ENCODE results near the gene CENPF. TPM values are rescaled to one million over a fixed set of nuclear protein-coding genes. Genes with fewer than 3 reads are reported as not detected.

CENPF gene
- total and polyA plus RNA-seq, 7 experiments from 2014 or later: 0.83 to 79.9 (median 3.1) TPM

GRCh38 chr1:214583824-214584554 is 19.0 kb upstream of the CENPF start:
- H3K4me1 ChIP-seq (ENCODE audit: control insufficient read depth in 2 of 2, insufficient read depth in 2 of 2, low read length in 2 of 2): no peaks in the 10 kb centered on the region
- H3K36me3 ChIP-seq (ENCODE audit: control insufficient read depth in 2 of 3, insufficient read depth in 3 of 3, low read length in 3 of 3): no peaks in the 10 kb centered on the region
- no peaks in the 10 kb centered on the region for H3K9me3 ChIP-seq (ENCODE audit: control insufficient read depth in 2 of 3, low read length in 3 of 3)
- H3K27ac ChIP-seq (ENCODE audit: low read depth, low read length): no peak overlapping the region
- CTCF ChIA-PET: interaction anchor here (0.6 to 1.7 kb wide), 8 partner anchors 12 to 937 kb away, joined by 3 to 7 read pairs (median 3); no protein-coding TSS in a partner anchor
- POLR2A ChIA-PET: no interaction called here
- peaks cover 0 to 12% (median 0%) of the 10 kb centered on the region in 5 donors for H3K27me3 Mint-ChIP-seq
- ATAC-seq (no peak), DNase-seq (no peak)
- H3K4me3 Mint-ChIP-seq: no peak overlapping the region
- H3K4me3 ChIP-seq (ENCODE audit: low read length): no peak overlapping the region
- H3K9me3 Mint-ChIP-seq: no peaks in the 10 kb centered on the region
- H3K27ac Mint-ChIP-seq: no peak overlapping the region
- intact Hi-C loops (cut with micrococcal nuclease): loop anchor here in 1 of 2 donors (2.0 kb wide), 1 partner anchor 323 kb away; no protein-coding TSS in a partner anchor
- H3K27me3 ChIP-seq (ENCODE audit: control insufficient read depth in 2 of 2, insufficient read depth in 2 of 2, low read length in 2 of 2): no peaks in the 10 kb centered on the region
- H3K36me3 Mint-ChIP-seq: no peaks in the 10 kb centered on the region
- peaks cover 0 to 4% (median 0%) of the 10 kb centered on the region in 7 donors for H3K4me1 Mint-ChIP-seq

- no peaks in the 10 kb centered on the region for H3K9me3 ChIP-seq (ENCODE audit: control insufficient read depth in 2 of 3, low read length in 3 of 3)
- intact Hi-C loops (cut with micrococcal nuclease): loop anchor here (1.0 to 5.0 kb wide), 6 partner anchors 197 to 373 kb away; no protein-coding TSS in a partner anchor
- Mint-ChIP-seq H3K27ac (no peak overlapping the region), H3K4me1 (peaks cover 0 to 4% (median 0%) of the 10 kb centered on the region in 7 donors), H3K27me3 (peaks cover 0 to 12% (median 4%) of the 10 kb centered on the region in 5 donors), H3K9me3 (no peaks in the 10 kb centered on the region), H3K4me3 (no peak overlapping the region), H3K36me3 (no peaks in the 10 kb centered on the region)
- no peaks in the 10 kb centered on the region for H3K27me3 ChIP-seq (ENCODE audit: control insufficient read depth in 2 of 2, insufficient read depth in 2 of 2, low read length in 2 of 2)
- H3K36me3 ChIP-seq (ENCODE audit: control insufficient read depth in 2 of 3, insufficient read depth in 3 of 3, low read length in 3 of 3): no peaks in the 10 kb centered on the region
- POLR2A ChIA-PET: no interaction called here
- peak; percentile 45 for ATAC-seq
- no peaks in the 10 kb centered on the region for H3K4me1 ChIP-seq (ENCODE audit: control insufficient read depth in 2 of 2, insufficient read depth in 2 of 2, low read length in 2 of 2)
- CTCF ChIA-PET: interaction anchor here (0.8 to 1.7 kb wide), 4 partner anchors 197 to 266 kb away, joined by 3 to 7 read pairs (median 4); no protein-coding TSS in a partner anchor
- DNase-seq: peak in 3 of 9 donors; percentile 9 to 12 (median 10)
- H3K27ac ChIP-seq (ENCODE audit: low read depth, low read length): no peak overlapping the region
- no peak overlapping the region for H3K4me3 ChIP-seq (ENCODE audit: low read length)
Measured at GRCh38 chr1:214584805-214585766, 17.9 kb upstream of the CENPF start.

- Histone ChIP-seq H3K27ac (ENCODE audit: low read depth, low read length) (no peak overlapping the region), H3K27me3 (ENCODE audit: control insufficient read depth in 2 of 2, insufficient read depth in 2 of 2, low read length in 2 of 2) (no peaks in the 10 kb centered on the region), H3K4me1 (ENCODE audit: control insufficient read depth in 2 of 2, insufficient read depth in 2 of 2, low read length in 2 of 2) (no peaks in the 10 kb centered on the region), H3K36me3 (ENCODE audit: control insufficient read depth in 2 of 3, insufficient read depth in 3 of 3, low read length in 3 of 3) (no peaks in the 10 kb centered on the region), H3K4me3 (ENCODE audit: low read length) (no peak overlapping the region), H3K9me3 (ENCODE audit: control insufficient read depth in 2 of 3, low read length in 3 of 3) (no peaks in the 10 kb centered on the region)
- Mint-ChIP-seq H3K9me3 (no peaks in the 10 kb centered on the region), H3K27ac (no peak overlapping the region), H3K4me3 (no peak overlapping the region), H3K27me3 (peaks cover 0 to 16% (median 5%) of the 10 kb centered on the region in 5 donors), H3K36me3 (peaks cover 0 to 3% (median 0%) of the 10 kb centered on the region in 5 donors), H3K4me1 (peaks cover 0 to 4% (median 0%) of the 10 kb centered on the region in 7 donors)
- intact Hi-C loops (cut with micrococcal nuclease): loop anchor here in 1 of 2 donors (5.0 kb wide), 1 partner anchor 374 kb away; no protein-coding TSS in a partner anchor
- ATAC-seq (no peak), DNase-seq (no peak)
- POLR2A ChIA-PET: no interaction called here
- CTCF ChIA-PET: interaction anchor here (0.6 to 0.7 kb wide), 2 partner anchors 113 to 166 kb away, joined by 3 read pairs; no protein-coding TSS in a partner anchor
Measured at GRCh38 chr1:214586621-214587020, 16.4 kb upstream of the CENPF start.

- Mint-ChIP-seq H3K36me3 (peaks cover 0 to 3% (median 0%) of the 10 kb centered on the region in 5 donors), H3K27ac (no peak overlapping the region), H3K27me3 (peaks cover 0 to 16% (median 9%) of the 10 kb centered on the region in 5 donors), H3K4me3 (no peak overlapping the region), H3K4me1 (peaks cover 0 to 4% (median 0%) of the 10 kb centered on the region in 7 donors), H3K9me3 (no peaks in the 10 kb centered on the region)
- no peaks in the 10 kb centered on the region for H3K4me1 ChIP-seq (ENCODE audit: control insufficient read depth in 2 of 2, insufficient read depth in 2 of 2, low read length in 2 of 2)
- H3K27me3 ChIP-seq (ENCODE audit: control insufficient read depth in 2 of 2, insufficient read depth in 2 of 2, low read length in 2 of 2): no peaks in the 10 kb centered on the region
- H3K9me3 ChIP-seq (ENCODE audit: control insufficient read depth in 2 of 3, low read length in 3 of 3): no peaks in the 10 kb centered on the region
- H3K27ac ChIP-seq (ENCODE audit: low read depth, low read length): no peak overlapping the region
- H3K4me3 ChIP-seq (ENCODE audit: low read length): no peak overlapping the region
- CTCF ChIA-PET: interaction anchor here (0.6 to 0.7 kb wide), 2 partner anchors 113 to 165 kb away, joined by 3 read pairs; no protein-coding TSS in a partner anchor
- DNase-seq (no peak), ATAC-seq (no peak)
- intact Hi-C loops (cut with micrococcal nuclease): loop anchor here in 1 of 2 donors (5.0 kb wide), 1 partner anchor 375 kb away; no protein-coding TSS in a partner anchor
- H3K36me3 ChIP-seq (ENCODE audit: control insufficient read depth in 2 of 3, insufficient read depth in 3 of 3, low read length in 3 of 3): no peaks in the 10 kb centered on the region
- POLR2A ChIA-PET: no interaction called here
Measured at GRCh38 chr1:214587165-214587564, 15.8 kb upstream of the CENPF start.

DNA sequence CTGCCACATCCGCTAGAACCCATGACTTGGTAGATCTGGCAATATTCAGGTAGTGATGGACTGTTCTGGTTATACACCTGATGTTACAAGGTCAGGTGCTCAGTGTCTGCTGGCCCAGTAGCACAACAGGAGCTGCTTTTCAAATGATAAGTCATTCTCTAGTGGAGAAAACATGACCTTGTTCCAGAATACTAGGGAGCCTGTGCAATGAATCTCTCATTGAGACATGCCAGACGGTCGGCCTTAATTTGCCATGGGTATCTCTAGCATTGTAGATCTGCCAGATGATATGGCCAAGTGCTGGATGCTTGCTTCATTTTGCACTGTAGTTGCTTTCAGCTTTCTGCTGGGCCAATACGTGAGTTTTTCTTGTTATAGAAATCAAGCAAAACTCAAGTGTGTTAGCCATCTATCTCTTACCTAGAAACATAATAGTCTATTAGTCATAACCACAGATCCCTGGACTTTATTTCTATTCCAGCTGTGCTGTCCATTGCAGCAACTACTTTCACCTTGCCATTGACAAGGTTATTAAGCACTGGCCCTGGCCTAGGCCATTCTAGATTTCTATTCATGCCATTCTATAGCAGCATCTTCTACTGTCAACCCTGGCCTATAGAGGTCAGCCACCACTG is 13.9 kb upstream of the CENPF start:
- POLR2A ChIA-PET: no interaction called here
- intact Hi-C loops (cut with micrococcal nuclease): loop anchor here in 1 of 2 donors (5.0 kb wide), 1 partner anchor 377 kb away; no protein-coding TSS in a partner anchor
- ATAC-seq: no peak

DNA sequence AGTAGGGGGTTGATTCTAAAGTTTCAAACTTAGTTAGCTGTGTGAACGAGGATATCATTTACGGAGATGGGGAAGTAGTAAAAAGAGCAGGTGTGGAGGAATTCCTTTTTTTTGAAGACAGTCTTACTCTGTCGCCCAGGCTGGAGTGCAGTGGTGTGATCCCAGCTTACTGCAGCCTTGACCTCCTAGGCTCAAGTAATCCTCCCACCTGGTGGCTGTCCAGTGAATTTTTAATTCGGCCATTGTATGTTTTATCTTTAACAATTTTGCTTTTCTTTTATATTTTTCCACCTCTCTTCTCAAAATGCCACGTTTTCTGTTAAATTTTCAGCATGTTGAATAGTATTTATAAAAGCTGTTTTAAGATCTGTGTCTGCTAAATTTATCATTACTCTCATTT is 12.3 kb upstream of the CENPF start:
- Mint-ChIP-seq H3K4me3 (no peak overlapping the region), H3K27me3 (peaks cover 0 to 13% (median 10%) of the 10 kb centered on the region in 5 donors), H3K36me3 (peaks cover 0 to 3% (median 0%) of the 10 kb centered on the region in 5 donors), H3K9me3 (no peaks in the 10 kb centered on the region), H3K4me1 (no peaks in the 10 kb centered on the region), H3K27ac (no peak overlapping the region)
- ChIA-PET CTCF (interaction anchor here (1.1 kb wide), 1 partner anchor 245 kb away, joined by 3 read pairs; no protein-coding TSS in a partner anchor), POLR2A (no interaction called here)
- Histone ChIP-seq H3K4me3 (ENCODE audit: low read length) (no peak overlapping the region), H3K9me3 (ENCODE audit: control insufficient read depth in 2 of 3, low read length in 3 of 3) (no peaks in the 10 kb centered on the region), H3K4me1 (ENCODE audit: control insufficient read depth in 2 of 2, insufficient read depth in 2 of 2, low read length in 2 of 2) (no peaks in the 10 kb centered on the region), H3K27me3 (ENCODE audit: control insufficient read depth in 2 of 2, insufficient read depth in 2 of 2, low read length in 2 of 2) (no peaks in the 10 kb centered on the region), H3K36me3 (ENCODE audit: control insufficient read depth in 2 of 3, insufficient read depth in 3 of 3, low read length in 3 of 3) (no peaks in the 10 kb centered on the region), H3K27ac (ENCODE audit: low read depth, low read length) (no peak overlapping the region)
- no peak for ATAC-seq
- intact Hi-C loops (cut with micrococcal nuclease): no loop called here
- DNase-seq: no peak

More for the DNA sequence above, 13.9 kb upstream of the CENPF start:
- H3K27ac Mint-ChIP-seq: no peak overlapping the region
- H3K4me1 Mint-ChIP-seq: peaks cover 0 to 4% (median 0%) of the 10 kb centered on the region in 7 donors
- H3K27ac ChIP-seq (ENCODE audit: low read depth, low read length): no peak overlapping the region
- no peaks in the 10 kb centered on the region for H3K9me3 Mint-ChIP-seq
- H3K4me3 ChIP-seq (ENCODE audit: low read length): no peak overlapping the region
- DNase-seq: no peak
- peaks cover 0 to 12% (median 9%) of the 10 kb centered on the region in 5 donors for H3K27me3 Mint-ChIP-seq
- H3K4me1 ChIP-seq (ENCODE audit: control insufficient read depth in 2 of 2, insufficient read depth in 2 of 2, low read length in 2 of 2): no peaks in the 10 kb centered on the region
- H3K36me3 Mint-ChIP-seq: peaks cover 0 to 3% (median 0%) of the 10 kb centered on the region in 5 donors
- no peaks in the 10 kb centered on the region for H3K9me3 ChIP-seq (ENCODE audit: control insufficient read depth in 2 of 3, low read length in 3 of 3)
- no peak overlapping the region for H3K4me3 Mint-ChIP-seq
- CTCF ChIA-PET: no interaction called here
- H3K36me3 ChIP-seq (ENCODE audit: control insufficient read depth in 2 of 3, insufficient read depth in 3 of 3, low read length in 3 of 3): no peaks in the 10 kb centered on the region
- no peaks in the 10 kb centered on the region for H3K27me3 ChIP-seq (ENCODE audit: control insufficient read depth in 2 of 2, insufficient read depth in 2 of 2, low read length in 2 of 2)

Measured in naive thymus-derived CD4-positive, alpha-beta T cell (primary cell).